ENCODE measurements around the gene SLC26A3. TPM values are rescaled to one million over a fixed set of nuclear protein-coding genes. Genes with fewer than 3 reads are reported as not detected.

SLC26A3 gene
- total and polyA plus RNA-seq, 10 of the 15 experiments (the other 5 are each of a cell fraction or from before 2014, with no cell fraction given): 0.46 TPM; not detected in 9

DNA sequence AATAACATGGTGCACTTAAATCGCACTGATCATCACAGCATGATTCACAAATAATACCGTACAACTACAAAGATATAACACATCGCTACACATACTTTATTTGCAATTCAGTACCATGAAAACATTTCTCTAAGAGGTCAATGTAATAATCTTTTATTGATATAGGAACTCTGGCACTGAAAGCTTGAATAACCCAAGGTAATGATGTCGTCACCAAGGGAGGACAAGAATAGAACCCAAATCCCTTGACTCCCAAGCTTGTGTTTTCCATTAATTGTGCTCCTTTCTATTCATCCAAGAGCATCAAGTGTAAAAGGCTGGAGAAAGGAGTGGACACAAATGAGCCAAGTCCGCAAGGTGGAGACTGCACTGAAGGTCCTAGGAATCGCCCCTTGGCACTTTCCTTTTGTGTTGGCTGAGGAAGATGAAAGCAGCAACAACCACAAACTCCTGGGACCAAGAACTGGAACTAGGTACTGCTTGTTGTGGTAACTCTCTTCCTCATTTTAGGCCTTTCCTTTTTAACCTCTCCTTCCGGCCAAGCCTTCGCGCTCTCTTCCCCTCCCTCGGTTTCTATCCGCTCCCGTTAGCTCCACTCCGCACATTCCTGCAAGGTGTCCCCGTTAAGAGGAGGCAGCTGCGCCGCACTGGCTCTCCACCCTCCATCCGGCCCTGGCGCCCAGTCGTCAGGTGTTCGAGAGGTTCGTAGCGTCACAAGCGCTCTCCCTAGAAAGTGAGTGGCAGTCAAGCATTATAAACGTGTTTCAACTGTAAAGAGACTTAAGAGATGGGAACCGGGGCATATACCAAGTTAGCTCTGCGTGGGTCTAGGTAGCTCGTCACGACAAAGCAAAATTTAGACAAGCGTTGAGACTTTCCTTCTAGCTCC is 60.1 kb downstream of the SLC26A3 start (continued):
- no peak for TF ChIP-seq SMC3 (IDR thresholded peaks at IDR 0.05; ENCODE audit: borderline replicate concordance, low read length)
- TF ChIP-seq MTA2 (IDR thresholded peaks at IDR 0.05; ENCODE audit: low read depth): peak; percentile 76
- TF ChIP-seq USF2 (IDR thresholded peaks at IDR 0.05; ENCODE audit: borderline replicate concordance, low read depth, low read length): no peak
- no peak for TF ChIP-seq RCOR1 (conservative IDR thresholded peaks at IDR 0.05; ENCODE audit: low read depth, low read length)
- TF ChIP-seq, protein P1, sequence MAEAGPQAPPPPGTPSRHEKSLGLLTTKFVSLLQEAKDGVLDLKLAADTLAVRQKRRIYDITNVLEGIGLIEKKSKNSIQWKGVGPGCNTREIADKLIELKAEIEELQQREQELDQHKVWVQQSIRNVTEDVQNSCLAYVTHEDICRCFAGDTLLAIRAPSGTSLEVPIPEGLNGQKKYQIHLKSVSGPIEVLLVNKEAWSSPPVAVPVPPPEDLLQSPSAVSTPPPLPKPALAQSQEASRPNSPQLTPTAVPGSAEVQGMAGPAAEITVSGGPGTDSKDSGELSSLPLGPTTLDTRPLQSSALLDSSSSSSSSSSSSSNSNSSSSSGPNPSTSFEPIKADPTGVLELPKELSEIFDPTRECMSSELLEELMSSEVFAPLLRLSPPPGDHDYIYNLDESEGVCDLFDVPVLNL (IDR thresholded peaks at IDR 0.05; ENCODE audit: low read depth, low read length): no peak
- TF ChIP-seq HDAC2 (IDR thresholded peaks at IDR 0.05): no peak
- no peak for TF ChIP-seq NFXL1 (IDR thresholded peaks at IDR 0.05; ENCODE audit: borderline replicate concordance)
- TF ChIP-seq MYB (IDR thresholded peaks at IDR 0.05; ENCODE audit: borderline replicate concordance, low read depth, low read length): no peak
- TF ChIP-seq FOXK2 (IDR thresholded peaks at IDR 0.05): no peak
- TF ChIP-seq PBX3 (IDR thresholded peaks at IDR 0.05; ENCODE audit: insufficient replicate concordance, low read depth, low read length): no peak
- no peak for TF ChIP-seq RELA (IDR thresholded peaks at IDR 0.05; ENCODE audit: borderline replicate concordance, partially characterized antibody)
- TF ChIP-seq HCFC1 (IDR thresholded peaks at IDR 0.05; ENCODE audit: low read length): no peak
- TF ChIP-seq ZNF207 (IDR thresholded peaks at IDR 0.05; ENCODE audit: borderline replicate concordance): no peak
- no peak for TF ChIP-seq ASH2L (IDR thresholded peaks at IDR 0.05; ENCODE audit: borderline replicate concordance, low read depth)
- TF ChIP-seq HDAC6 (IDR thresholded peaks at IDR 0.05; ENCODE audit: unreplicated experiment): no peak
- no peak for TF ChIP-seq BRCA1 (IDR thresholded peaks at IDR 0.05; ENCODE audit: low read depth, low read length)
- TF ChIP-seq RUNX3 (IDR thresholded peaks at IDR 0.05; ENCODE audit: low read length): peak; percentile 97
- peak; percentile 45; the same call in 1 of the 2 replicates for TF ChIP-seq TCF12 (IDR thresholded peaks at IDR 0.05; ENCODE audit: low read depth, low read length)
- TF ChIP-seq POU2F2 (IDR thresholded peaks at IDR 0.05; ENCODE audit: borderline replicate concordance, low read depth, low read length): no peak; the same call in 2 of the 3 replicates
- no peak for TF ChIP-seq PAX8 (IDR thresholded peaks at IDR 0.05)
- no peak for TF ChIP-seq NR2C2 (IDR thresholded peaks at IDR 0.05; ENCODE audit: borderline replicate concordance, control insufficient read depth, insufficient read length, low read depth)
- TF ChIP-seq POLR2AphosphoS2 (IDR thresholded peaks at IDR 0.05; ENCODE audit: low read depth, low read length): no peak
- no peak; the same call in 1 of the 2 replicates for TF ChIP-seq POLR2AphosphoS5 (IDR thresholded peaks at IDR 0.05; ENCODE audit: low read length)
- TF ChIP-seq ZNF687 (IDR thresholded peaks at IDR 0.05): peak; percentile 43

Data from GM12878 (cell line).